OCI-LY3 (cell line): Measurements from ENCODE around the gene SUPT6H.

ENCODE experiments used
- CTCF ChIP-seq: fragments of 200-600, 300-600 bp; sonication (generic); IDR thresholded peaks from 2 replicates; pipeline ENCODE4 v1.5.1; 2014; ENCODE audit warnings: antibody characterized with exemption, low read length, low read depth
- EZH2phosphoT487 ChIP-seq: fragments of 200-600 bp; shearing (Covaris generic); IDR thresholded peaks from 2 replicates; pipeline ENCODE4 v1.6.1; 2018; ENCODE audit warnings: antibody characterized with exemption, mixed run types, low read depth

- TF ChIP-seq CTCF (no peak), EZH2phosphoT487 (no peak)
Measured at GRCh38 chr17:28738680-28739384, 76.8 kb downstream of the SUPT6H start.
